Right ventricle myocardium superior (tissue), 1 donor: Measurements from ENCODE around the gene RCOR1. TPM values are rescaled to one million over a fixed set of nuclear protein-coding genes. Genes with fewer than 3 reads are reported as not detected.
"Not testable (repeated sequence)": the region's sequence is repeated elsewhere in the genome, so short reads cannot be mapped to it uniquely, and the experiment has no call there.

Source experiments
- ATAC-seq: fragments of 200-7000 bp; cut with Tn5 transposase; one replicate; pipeline ENCODE4 v1.9.1; 2020; ENCODE audit warnings: mild to moderate bottlenecking; ENCODE audit not compliant: poor library complexity
- DNase-seq: peaks from one replicate; pipeline ENCODE4 v3.0.0-alpha.2; 2020
- intact Hi-C: fragments of 100-400 bp; cut with DNase I; formaldehyde crosslinking; loops from one replicate; pipeline ENCODE4 v1.11.2; 2022
- total RNA-seq: library from RNA; stranded (reverse); fragmentation: NEBNext Ultra II Directional; extraction: Animal tissue kit (Norgen Biotek cat#: 25700); gene quantifications from one replicate; pipeline ENCODE4 v1.2.1, GENCODE V29; 2021
- donor health status: DM: no; HTN: yes; CAD: no; lungs with severe emphysema.

RCOR1 gene
- total RNA-seq, 1 donor from 2014 or later, result 10.8 TPM

DNA sequence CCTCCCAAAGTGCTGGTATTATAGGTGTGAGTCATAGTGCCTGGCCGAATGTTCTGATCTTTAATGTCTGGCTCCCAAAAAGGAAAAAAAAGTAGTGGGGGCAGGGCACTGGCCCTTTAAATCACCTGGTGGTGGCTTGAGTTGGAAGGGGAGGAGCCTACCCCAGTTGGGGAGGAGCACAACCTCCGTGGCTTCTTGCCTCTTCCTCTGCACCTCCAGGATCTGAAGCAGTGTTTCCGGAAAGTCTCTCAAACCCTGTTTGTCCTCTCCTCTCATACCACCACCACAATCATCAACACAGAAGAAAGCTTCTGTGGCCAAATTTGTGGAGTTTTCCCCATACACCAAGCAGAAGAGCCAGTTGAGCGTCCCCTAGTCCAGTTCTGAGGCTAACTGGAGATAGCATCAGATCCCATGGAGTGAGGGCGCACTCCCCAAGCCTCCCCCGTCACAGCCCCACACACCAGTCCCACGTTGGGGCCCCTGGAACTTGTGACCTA lies 24.3 kb upstream of the RCOR1 start:
- no peak for ATAC-seq
- no peak for DNase-seq
- intact Hi-C loops, result no loop called here

GRCh38 chr14:102570334-102570995 lies 22.0 kb upstream of the RCOR1 start:
- no peak for ATAC-seq
- DNase-seq, result no peak
- intact Hi-C loops, result no loop called here

DNA sequence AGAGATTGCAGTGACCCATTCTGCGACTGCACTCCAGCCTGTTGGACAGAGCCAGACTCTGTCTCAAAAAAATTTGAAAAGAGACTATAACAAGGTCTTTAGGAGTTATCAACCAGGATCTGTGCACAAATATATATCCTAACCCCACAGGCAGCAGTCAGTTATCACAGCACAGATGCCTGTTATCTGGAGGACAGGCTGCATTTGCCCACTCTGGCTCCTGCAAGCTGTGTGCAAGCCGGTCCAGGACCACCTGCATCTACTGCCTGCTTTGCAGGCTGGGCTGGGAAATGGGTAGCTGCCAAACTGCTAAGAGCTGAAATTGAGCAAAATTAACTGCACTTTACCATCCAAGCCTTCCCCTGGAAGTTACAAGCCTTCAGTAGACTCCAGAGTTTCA lies 21.4 kb upstream of the RCOR1 start:
- intact Hi-C loops, result no loop called here
- no peak for ATAC-seq
- DNase-seq, result no peak

- ATAC-seq, result no peak
- intact Hi-C loops, result no loop called here
- no peak for DNase-seq
Measured at GRCh38 chr14:102571478-102572042, 20.9 kb upstream of the RCOR1 start.

GRCh38 chr14:102573161-102573560 lies 19.3 kb upstream of the RCOR1 start:
- ATAC-seq, intact Hi-C loops, DNase-seq: not testable (repeated sequence)

DNA sequence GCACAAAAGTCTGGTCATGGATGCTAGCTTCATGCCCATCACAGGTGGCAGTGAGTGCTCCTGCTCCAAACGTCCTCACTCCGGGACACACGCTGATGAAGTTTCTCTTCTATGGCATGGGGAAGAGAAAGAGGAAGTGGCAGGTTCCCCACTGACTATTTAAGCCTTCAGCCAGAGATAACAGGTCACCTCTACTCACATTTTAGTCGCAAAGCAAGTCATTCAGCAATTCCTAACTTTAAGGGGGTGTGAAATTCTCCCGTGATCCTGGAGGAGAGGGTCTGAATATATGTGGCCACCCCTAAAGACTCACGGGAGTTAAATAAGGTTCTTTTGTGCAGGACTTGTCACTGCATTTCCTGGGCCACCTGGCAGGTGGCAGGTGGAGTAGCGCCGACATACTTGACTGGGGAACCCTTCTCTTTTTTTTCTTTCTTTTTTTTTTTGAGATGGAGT lies 18.8 kb upstream of the RCOR1 start:
- ATAC-seq, result no peak
- DNase-seq, result no peak
- intact Hi-C loops, result no loop called here

GRCh38 chr14:102574281-102575159 lies 17.9 kb upstream of the RCOR1 start:
- DNase-seq (no peak), ATAC-seq (no peak)
- intact Hi-C loops, result no loop called here

GRCh38 chr14:102575160-102575845 lies 17.1 kb upstream of the RCOR1 start:
- ATAC-seq (no peak), DNase-seq (no peak)
- intact Hi-C loops, result no loop called here

DNA sequence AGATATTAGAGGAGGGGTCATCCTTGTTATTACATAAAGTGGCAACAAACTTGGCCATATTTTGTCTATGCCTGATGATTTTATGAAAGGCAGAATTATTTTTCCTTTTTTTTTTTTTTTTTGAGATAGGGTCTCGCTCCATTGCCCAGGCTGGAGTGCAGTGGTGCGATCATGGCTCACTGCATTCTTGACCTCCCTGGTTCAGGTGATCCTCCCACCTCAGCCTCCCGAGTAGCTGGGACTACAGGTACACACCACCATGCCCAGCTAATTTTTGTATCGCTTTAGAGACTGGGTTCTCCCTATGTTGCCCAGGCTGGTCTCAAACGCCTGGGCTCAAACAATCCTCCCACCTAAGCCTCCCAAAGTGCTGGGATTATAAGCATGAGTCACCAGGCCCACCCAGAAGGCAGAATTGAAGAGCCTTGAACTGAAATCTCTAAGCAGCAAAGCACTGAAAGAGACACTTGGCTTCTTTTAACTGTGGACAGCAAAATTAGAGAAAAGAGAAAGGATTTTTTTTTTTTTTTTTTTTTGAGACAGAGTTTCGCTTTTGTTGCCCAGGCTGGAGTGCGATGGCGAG lies 16.5 kb upstream of the RCOR1 start:
- intact Hi-C loops, ATAC-seq, DNase-seq: not testable (repeated sequence)

DNA sequence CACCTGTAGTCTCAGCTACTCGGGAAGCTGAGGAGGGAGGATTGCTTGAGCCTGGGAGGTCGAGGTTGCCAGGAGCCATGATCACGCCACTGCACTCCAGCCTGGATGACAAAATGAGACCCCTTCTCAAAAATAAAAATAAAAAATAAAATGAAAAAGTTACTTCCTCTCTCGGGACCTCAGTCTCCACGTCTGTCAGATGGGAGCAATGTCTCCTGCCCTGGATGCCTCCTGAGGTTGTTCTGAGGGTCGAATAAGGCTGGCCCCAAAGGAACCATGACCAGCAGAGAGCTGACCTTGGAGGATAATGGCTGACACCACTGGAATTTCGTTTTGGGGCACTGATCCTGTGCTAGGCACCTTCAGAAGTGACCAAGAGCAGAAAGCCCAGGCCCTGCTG lies 13.6 kb upstream of the RCOR1 start:
- DNase-seq, result no peak
- ATAC-seq, result no peak
- intact Hi-C loops, result no loop called here

- intact Hi-C loops, result no loop called here
- DNase-seq (peak; percentile 49), ATAC-seq (peak; percentile 50)
Measured at GRCh38 chr14:102579696-102580549, 12.5 kb upstream of the RCOR1 start.

- ATAC-seq (no peak), DNase-seq (no peak)
- intact Hi-C loops, result no loop called here
Measured at GRCh38 chr14:102580550-102581110, 11.8 kb upstream of the RCOR1 start.

GRCh38 chr14:102581193-102581592 lies 11.3 kb upstream of the RCOR1 start:
- ATAC-seq (no peak), DNase-seq (no peak)
- intact Hi-C loops, result no loop called here

DNA sequence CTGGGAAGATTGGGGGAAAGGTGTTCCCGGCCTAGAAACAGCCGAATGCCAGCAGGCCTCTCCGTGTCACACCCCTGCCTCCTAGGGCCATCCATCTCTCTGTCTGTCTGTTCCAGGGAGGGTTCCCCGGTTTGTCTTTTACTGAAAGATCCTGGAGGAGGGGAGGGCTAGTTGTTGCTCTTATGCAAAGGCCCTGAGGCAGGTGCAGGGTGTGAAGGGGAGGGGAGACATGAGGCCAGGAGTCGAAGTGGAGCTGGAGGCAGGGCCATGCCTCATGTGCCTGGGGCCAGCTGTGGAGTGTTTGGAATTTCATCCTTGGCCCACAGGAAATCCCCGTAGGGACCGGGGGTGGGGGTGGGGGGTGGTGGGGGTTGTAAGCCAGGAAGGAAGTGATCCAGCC lies 8.7 kb upstream of the RCOR1 start:
- no peak for DNase-seq
- ATAC-seq, result no peak
- intact Hi-C loops, result no loop called here

- intact Hi-C loops, result no loop called here
- ATAC-seq, result no peak
Measured at GRCh38 chr14:102584871-102585869, 7.3 kb upstream of the RCOR1 start.

GRCh38 chr14:102586420-102587104 lies 5.9 kb upstream of the RCOR1 start:
- ATAC-seq (no peak), DNase-seq (no peak)
- intact Hi-C loops, result no loop called here

More at GRCh38 chr14:102584871-102585869, 7.3 kb upstream of the RCOR1 start:
- DNase-seq, result no peak
